Suppressor macrophage treated with lipopolysaccharide for 1 hour (primary cell): ENCODE results near the gene PARN.
"Not testable (repeated sequence)": the region's sequence is repeated elsewhere in the genome, so short reads cannot be mapped to it uniquely, and the experiment has no call there.

ENCODE experiments used
- DNase-seq, 3 donors: peaks; one replicate each; pipeline ENCODE4 v3.0.0-alpha.2; 2020 to 2022

Gene PARN

GRCh38 chr16:14629919-14630619 is at the start of gene PARN:
TSS of gene PARN (minus strand) at chr16:14630260. CDS start at chr16:14630125, 135 bp downstream.
- peak; percentile 97 to 99 (median 99) for DNase-seq

- no peak for DNase-seq
Observed at GRCh38 chr16:14678748-14679497, 48.9 kb upstream of the PARN start.

DNA sequence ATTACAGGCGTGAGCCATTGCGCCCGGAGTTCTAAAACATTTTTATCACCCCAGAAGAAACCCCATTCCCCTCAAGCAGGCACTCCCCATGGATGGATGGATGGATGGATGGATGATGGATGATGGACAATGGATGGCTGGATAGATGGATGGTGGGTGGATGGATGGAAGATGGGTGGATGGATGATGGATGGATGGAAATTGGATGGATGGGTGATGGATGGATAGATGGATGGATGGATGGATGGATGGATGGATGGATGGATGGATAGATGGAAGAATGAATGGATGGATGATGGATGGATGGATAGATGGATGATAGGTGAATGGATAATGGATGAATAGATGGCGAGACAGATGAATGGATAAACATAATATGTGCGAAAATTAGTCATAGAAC is 47.6 kb upstream of the PARN start:
- DNase-seq = no peak

- DNase-seq = no peak
Observed at GRCh38 chr16:14676633-14677032, 46.6 kb upstream of the PARN start.

DNA sequence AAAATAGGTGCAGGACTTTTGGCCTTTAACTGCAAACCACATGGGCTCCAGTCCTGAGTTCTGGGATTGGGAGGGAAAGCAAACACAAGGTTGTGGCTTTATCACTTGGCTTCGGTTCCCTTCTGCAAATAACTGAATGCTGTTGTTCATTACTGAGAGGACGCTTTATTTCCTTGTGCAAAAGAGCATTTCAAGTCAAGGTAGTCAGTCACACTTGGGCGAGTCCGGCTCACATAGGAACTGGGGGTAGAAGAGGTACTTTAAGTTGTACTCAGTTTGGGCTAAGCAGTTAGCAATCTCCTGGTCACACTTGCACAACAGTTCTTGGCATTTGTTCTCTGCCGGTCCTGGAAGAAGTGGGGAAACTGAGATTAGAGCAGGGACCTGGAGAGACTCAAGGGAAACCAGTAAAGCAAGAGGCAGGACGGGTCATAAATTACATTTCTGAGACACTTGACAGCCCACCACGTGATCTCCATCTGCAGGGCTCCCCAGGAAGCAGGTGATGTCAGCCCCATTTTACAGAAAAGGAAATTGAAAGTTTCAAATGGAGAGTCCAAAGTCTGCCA is 42.4 kb upstream of the PARN start:
- DNase-seq = peak; percentile 19 to 44 (median 39)

DNA sequence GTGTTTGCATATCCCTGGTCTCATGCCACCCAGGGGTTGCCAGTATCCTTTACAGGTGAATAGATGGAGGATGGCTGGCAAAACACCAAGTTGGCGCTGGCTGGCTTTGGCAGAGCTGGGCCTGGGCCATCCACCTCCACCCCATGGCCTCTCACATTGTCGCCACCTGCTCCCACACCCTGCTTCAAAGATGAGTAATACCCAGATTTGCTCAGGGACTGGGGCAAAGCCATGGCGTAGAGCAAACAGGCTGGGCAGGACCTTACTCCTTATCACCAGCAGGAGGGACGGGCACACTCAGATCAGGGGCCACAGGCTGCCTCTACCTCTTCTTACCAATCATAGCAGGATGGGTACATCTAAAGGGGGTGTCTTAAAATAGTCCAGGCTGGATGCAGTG is 39.7 kb upstream of the PARN start:
- no peak for DNase-seq

DNA sequence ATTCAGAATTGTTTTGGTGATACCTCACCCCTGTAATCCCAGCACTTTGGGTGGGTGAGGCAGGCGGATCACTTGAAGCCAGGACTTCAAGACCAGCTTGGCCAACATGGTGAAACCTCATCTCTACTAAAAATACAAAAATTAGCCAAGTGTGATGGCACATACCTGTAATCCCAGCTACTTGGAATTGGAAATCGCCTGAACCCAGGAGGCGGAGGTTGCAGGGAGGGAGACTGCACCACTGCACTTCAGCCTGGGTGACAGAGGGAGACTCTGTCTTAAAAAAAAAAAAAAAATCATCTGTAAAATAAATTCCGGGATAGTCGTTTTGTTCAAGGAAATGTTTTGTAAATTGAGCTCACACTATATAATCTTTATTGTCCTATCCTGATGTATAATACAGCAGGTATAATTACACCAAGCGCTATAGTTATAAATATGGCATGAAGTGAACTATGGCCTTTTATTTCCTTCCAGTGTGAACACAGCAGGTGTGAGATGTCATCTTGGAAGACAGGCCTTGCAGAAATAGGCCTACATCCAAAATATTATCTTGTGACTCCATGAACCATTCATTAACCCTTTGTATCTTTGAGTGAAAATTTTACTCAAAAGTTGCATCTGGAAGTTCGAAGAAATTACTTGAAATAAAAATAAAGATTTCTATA is 38.6 kb upstream of the PARN start:
- DNase-seq = no peak

GRCh38 chr16:14667347-14668266 is 37.5 kb upstream of the PARN start:
- DNase-seq = no peak

DNA sequence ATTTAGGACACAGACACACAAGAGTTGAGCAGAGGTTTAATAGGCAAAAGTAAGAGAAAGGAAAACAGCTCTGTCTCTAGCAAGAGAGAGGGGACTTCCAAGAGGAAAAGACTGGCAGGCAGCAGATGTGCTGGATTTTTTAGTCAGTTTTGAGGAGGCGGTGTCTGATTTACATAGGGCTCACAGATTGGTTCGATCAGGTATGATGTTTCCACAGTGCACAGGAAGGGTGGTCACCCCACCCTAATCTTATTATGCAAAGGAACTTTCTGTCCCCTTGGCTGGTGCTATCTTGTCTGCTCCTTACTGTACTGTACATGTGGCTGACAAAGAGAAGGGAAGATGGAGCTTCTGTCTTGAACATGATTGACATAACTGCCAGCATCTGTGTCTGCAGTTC is 28.0 kb upstream of the PARN start:
- DNase-seq = peak; percentile 9 to 27 (median 13)

- DNase-seq = no peak
Observed at GRCh38 chr16:14652726-14653125, 22.7 kb upstream of the PARN start.

DNA sequence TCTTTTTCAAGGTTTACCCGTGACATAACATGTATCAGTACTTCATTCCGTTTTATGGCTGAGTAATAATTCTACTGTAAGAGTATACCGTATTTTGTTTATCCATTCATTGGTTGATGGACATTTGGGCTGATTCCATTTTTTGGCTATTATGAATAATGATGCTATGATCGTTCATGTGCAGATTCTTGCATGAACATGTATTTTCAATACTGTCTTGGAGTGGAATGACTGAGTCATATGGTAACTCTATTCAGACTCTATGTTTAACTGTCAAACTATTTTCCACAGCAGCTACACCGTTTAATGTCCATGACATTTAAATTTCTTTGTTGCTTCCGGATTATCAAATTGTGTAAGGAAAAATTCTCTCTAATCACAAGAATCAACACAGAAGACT is 20.6 kb upstream of the PARN start:
- no peak for DNase-seq

DNA sequence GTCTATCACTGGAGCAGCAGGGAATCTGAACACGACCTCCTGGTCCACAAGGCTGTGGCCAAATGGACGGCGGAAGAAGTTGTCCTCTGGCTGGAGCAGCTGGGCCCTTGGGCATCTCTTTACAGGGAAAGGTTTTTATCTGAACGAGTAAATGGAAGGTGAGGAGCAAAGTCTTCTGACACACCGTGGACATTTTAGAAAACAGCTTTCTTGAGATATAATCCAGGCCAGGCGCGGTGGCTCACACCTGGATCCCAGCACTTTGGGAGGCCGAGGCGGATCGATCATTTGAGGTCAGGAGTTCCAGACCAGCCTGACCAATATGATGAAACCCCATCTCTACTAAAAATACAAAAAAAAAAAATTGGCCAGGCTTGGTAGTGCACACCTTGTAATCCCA is 19.8 kb upstream of the PARN start:
- DNase-seq = no peak

DNA sequence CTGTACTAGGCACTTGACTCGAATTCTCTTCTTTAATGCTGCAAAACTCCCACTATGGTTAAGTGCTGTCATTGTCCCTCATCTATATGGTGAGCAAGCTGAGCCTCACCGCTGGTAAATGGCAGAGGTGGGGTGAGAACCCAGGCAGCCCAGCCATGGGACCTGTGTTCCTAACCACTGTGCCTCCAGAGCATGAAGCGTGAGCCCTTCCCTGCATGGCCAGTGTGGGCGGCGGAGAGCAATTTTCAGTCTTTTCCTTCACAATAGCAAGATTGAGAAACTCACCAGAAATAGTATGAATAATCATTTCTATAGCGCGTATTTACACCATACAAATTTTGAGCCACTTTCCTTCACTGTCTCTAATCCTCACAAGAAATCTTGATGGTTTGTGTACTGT is 11.9 kb upstream of the PARN start:
- DNase-seq = peak; percentile 20 to 51 (median 38)

GRCh38 chr16:14641206-14641605 is 11.1 kb upstream of the PARN start:
- no peak for DNase-seq

GRCh38 chr16:14640538-14640937 is 10.5 kb upstream of the PARN start:
- DNase-seq = no peak

DNA sequence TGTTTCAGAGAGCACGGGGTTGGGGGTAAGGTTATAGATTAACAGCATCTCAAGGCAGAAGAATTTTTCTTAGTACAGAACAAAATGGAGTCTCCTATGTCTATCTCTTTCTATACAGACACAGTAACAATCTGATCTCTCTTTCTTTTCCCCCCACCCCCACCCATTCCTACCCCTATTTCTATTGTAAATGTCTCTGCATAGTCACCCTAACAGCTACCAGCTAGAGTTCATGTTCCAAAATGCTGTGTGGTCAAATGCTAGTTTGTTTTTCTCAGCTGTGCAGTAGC is 6.8 kb upstream of the PARN start:
- DNase-seq = not testable (repeated sequence)

- not testable (repeated sequence) for DNase-seq
Observed at GRCh38 chr16:14636179-14636950, 6.3 kb upstream of the PARN start.

DNA sequence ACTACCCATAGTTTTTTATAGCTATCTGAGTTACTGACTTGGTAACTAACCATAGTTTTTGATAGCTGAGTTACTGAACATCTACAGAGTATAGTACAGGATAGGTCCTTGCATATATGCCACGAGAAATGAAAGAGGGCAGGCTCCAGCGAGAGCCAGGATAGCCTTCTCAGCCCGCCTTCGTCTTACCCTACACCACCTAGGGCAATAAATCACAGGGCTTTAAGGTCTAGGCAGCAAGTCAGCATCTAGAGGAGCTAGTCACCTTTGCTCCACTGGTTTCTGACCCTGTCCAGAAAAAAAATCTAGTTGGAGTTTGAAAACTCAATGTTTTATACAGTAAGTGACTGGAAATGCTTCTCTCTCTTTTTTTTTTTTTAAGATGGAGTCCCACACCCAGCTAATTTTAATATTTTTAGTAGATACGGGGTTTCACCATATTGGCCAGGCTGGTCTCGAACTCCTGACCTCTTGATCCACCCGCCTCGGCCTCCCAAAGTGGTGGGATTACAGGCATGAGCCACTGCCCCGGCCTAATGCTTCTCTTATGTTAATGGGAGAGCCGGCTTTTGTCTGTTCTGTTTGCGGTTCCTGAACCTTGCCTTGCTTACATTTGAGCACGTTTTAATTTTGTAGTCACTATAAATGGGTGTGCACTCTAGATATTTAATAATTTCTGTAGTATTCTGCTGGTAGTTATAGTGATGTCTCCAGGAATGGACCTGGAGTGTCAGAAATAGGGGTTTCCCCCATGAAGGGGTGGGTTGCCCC is 5.5 kb upstream of the PARN start:
- no peak for DNase-seq

DNA sequence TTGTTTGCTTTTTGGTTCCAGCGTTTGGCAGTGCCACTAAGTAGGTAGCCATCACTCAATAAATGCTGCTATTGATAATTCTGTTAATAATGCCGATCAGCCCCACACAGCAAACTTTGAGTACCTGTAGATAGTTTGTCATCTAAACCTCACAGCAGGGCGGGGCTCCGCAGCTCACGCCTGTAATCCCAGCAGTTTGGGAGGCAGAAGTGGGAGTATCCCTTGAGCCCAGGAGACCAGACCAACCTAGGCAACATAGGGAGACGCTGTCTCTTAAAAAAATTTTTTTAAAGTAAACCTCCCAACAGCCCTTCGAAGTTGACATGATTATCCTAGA is 4.3 kb upstream of the PARN start:
- no peak for DNase-seq

DNA sequence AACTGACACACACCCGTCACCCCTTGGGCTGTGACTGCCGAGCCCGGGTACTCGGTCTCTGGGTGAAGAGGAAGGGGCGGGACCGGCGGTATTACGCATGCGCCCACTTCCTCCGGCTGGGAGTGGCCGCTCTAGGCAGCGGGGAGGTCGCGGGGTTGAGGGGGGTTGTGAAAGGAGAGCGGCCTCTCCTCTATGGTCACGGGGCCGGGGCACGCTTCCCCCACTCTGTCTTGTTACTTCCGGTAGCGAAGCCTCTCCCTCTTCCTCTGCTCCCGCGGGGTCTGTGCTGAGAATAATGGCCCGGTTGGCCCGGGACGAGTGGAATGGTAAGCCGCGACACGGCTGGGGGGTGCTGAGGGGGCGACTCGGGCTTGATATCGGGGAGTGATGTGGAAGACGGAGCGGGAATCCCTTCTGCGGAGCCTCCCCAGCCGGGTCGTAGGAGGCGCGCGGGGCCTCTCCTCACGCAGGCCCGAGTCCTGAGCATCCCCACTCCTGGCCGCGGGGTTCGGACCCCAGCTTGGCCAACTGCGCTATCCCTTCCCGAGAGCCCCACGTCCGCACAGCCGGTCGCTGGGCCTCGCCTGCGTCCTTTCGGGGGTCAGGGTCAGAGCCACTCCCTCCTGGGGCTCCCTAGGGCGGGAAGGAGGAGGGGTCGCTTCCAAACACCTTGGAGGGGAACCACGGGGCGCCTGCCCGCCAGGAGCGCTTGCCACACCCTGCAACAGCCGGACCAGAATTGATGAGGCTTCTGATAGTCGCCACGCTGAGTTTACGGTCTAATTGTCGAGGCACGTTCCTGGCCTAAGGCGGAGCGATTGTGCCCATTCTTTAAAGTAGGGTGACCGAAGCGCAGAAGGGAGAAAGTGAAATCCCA is 2.9 kb upstream of the PARN start, which contains the start of gene BFAR:
TSS of gene BFAR (plus strand) at position 259 of the 877 bp plus-strand sequence. CDS start 11,396 bp downstream, outside the sequence.
- DNase-seq = peak; percentile 98 to 99 (median 99)
